COLO668 (cell line): ENCODE measurements around the gene SLC11A1.
A peak's percentile ranks its signal among the peaks of the same experiment; 100 is the strongest.

Experiments used
- DNase-seq: peaks from one replicate; lab custom pipeline; 2025; ENCODE audit not compliant: unreplicated experiment; lab: John Stamatoyannopoulos, UW

Gene SLC11A1

GRCh38 chr2:218403810-218404209, 21.7 kb downstream of the SLC11A1 start:
- DNase-seq: no peak

- no peak for DNase-seq
Measured at GRCh38 chr2:218404351-218405085, 22.4 kb downstream of the SLC11A1 start.

- no peak for DNase-seq
Measured at GRCh38 chr2:218405086-218405745, 23.1 kb downstream of the SLC11A1 start.

GRCh38 chr2:218405746-218406208, 23.7 kb downstream of the SLC11A1 start:
- no peak for DNase-seq

- peak; percentile 97 for DNase-seq
Measured at GRCh38 chr2:218406209-218406948, 24.3 kb downstream of the SLC11A1 start.

GRCh38 chr2:218406949-218407618, 25.0 kb downstream of the SLC11A1 start:
- DNase-seq: peak; percentile 43

GRCh38 chr2:218407717-218408116, 25.6 kb downstream of the SLC11A1 start:
- DNase-seq: no peak

- no peak for DNase-seq
Measured at GRCh38 chr2:218418321-218418716, 36.2 kb downstream of the SLC11A1 start.

GRCh38 chr2:218418717-218419458, 36.8 kb downstream of the SLC11A1 start, which contains the start of gene VIL1:
TSS of gene VIL1 (plus strand) at chr2:218419123. CDS start at chr2:218423779, 4,656 bp downstream.
- DNase-seq: peak; percentile 95

- peak; percentile 34 for DNase-seq
Measured at GRCh38 chr2:218419630-218420216, 37.6 kb downstream of the SLC11A1 start.

GRCh38 chr2:218421027-218421426, 39.0 kb downstream of the SLC11A1 start:
- no peak for DNase-seq

GRCh38 chr2:218422403-218423086, 40.5 kb downstream of the SLC11A1 start:
- no peak for DNase-seq

- no peak for DNase-seq
Measured at GRCh38 chr2:218423584-218423983, 41.5 kb downstream of the SLC11A1 start.

- DNase-seq: no peak
Measured at GRCh38 chr2:218425531-218425930, 43.5 kb downstream of the SLC11A1 start.

- no peak for DNase-seq
Measured at GRCh38 chr2:218427741-218428140, 45.7 kb downstream of the SLC11A1 start.

- no peak for DNase-seq
Measured at GRCh38 chr2:218428846-218429558, 46.9 kb downstream of the SLC11A1 start.

GRCh38 chr2:218429911-218430692, 48.0 kb downstream of the SLC11A1 start:
- DNase-seq: no peak

GRCh38 chr2:218430721-218431120, 48.6 kb downstream of the SLC11A1 start:
- DNase-seq: no peak
